OCI-LY3 (cell line): ENCODE data around the gene CKLF.

Experiments used
- CTCF ChIP-seq: fragments of 200-600, 300-600 bp; sonication (generic); IDR thresholded peaks from 2 replicates; pipeline ENCODE4 v1.5.1; 2014; ENCODE audit warnings: antibody characterized with exemption, low read length, low read depth
- EZH2phosphoT487 ChIP-seq: fragments of 200-600 bp; shearing (Covaris generic); IDR thresholded peaks from 2 replicates; pipeline ENCODE4 v1.6.1; 2018; ENCODE audit warnings: antibody characterized with exemption, mixed run types, low read depth

GRCh38 chr16:66548068-66548467, 4.3 kb upstream of the CKLF start:
- TF ChIP-seq CTCF: no peak
- no peak for TF ChIP-seq EZH2phosphoT487
